ENCODE measurements around the gene NCOA5. TPM values are rescaled to one million over a fixed set of nuclear protein-coding genes. Genes with fewer than 3 reads are reported as not detected.

The NCOA5 gene
- total RNA-seq, 1 donor = 18.6 TPM

GRCh38 chr20:46062621-46063020, 27.1 kb downstream of the NCOA5 start:
- H3K4me3 ChIP-seq (ENCODE audit: low read depth, low read length) = no peak overlapping the region
- no peak for DNase-seq (ENCODE audit: low read depth)
- TF ChIP-seq CTCF (IDR thresholded peaks at IDR 0.05; ENCODE audit: insufficient read depth, low read depth, low read length) = no peak

- DNase-seq (ENCODE audit: low read depth) = no peak
- no peak for TF ChIP-seq CTCF (IDR thresholded peaks at IDR 0.05; ENCODE audit: insufficient read depth, low read depth, low read length)
- H3K4me3 ChIP-seq (ENCODE audit: low read depth, low read length) = no peak overlapping the region
These were observed 27.6 kb downstream of the NCOA5 start for GRCh38 chr20:46062151-46062550.

- TF ChIP-seq CTCF (IDR thresholded peaks at IDR 0.05; ENCODE audit: insufficient read depth, low read depth, low read length) = no peak
- no peak for DNase-seq (ENCODE audit: low read depth)
- H3K4me3 ChIP-seq (ENCODE audit: low read depth, low read length) = no peak overlapping the region
These were observed 28.8 kb downstream of the NCOA5 start for GRCh38 chr20:46060975-46061374.

GRCh38 chr20:46060301-46060881, 29.4 kb downstream of the NCOA5 start:
- TF ChIP-seq CTCF (IDR thresholded peaks at IDR 0.05; ENCODE audit: insufficient read depth, low read depth, low read length) = no peak
- H3K4me3 ChIP-seq (ENCODE audit: low read depth, low read length) = no peak overlapping the region
- no peak for DNase-seq (ENCODE audit: low read depth)

- no peak for DNase-seq (ENCODE audit: low read depth)
- peak overlapping the region; percentile 35 for H3K4me3 ChIP-seq (ENCODE audit: low read depth, low read length)
These were observed 31.0 kb downstream of the NCOA5 start for GRCh38 chr20:46058599-46059281.

GRCh38 chr20:46057856-46058598, 31.7 kb downstream of the NCOA5 start:
- peak; percentile 40 for TF ChIP-seq CTCF (IDR thresholded peaks at IDR 0.05; ENCODE audit: insufficient read depth, low read depth, low read length)
- peak overlapping the region; percentile 35 for H3K4me3 ChIP-seq (ENCODE audit: low read depth, low read length)
- DNase-seq (ENCODE audit: low read depth) = peak; percentile 33

More at GRCh38 chr20:46058599-46059281, 31.0 kb downstream of the NCOA5 start:
- no peak for TF ChIP-seq CTCF (IDR thresholded peaks at IDR 0.05; ENCODE audit: insufficient read depth, low read depth, low read length)

Measured in fibroblast of villous mesenchyme (primary cell).